GM23338 (cell line): ENCODE measurements around the gene PRPF40B.

Source experiments
- CTCF ChIP-seq, 2 experiments: fragments of 200-600 bp in 1 of 2; sonication (generic) in 1 of 2; conservative IDR thresholded peaks; 2 replicates each; pipeline versions ENCODE4 v1.5.1 to v1.6.1; 2016 to 2017; ENCODE audit warnings: antibody characterized with exemption in 2 of 2, low read depth in 2 of 2, mild to moderate bottlenecking in 2 of 2, moderate library complexity in 1 of 2
- EZH2 ChIP-seq: fragments of 200-600 bp; sonication (generic); IDR thresholded peaks from one replicate; pipeline ENCODE4 v1.8.0; 2017; ENCODE audit warnings: antibody characterized with exemption, mild to moderate bottlenecking, low read depth; ENCODE audit not compliant: unreplicated experiment
- EZH2phosphoT487 ChIP-seq: fragments of 200-600 bp; sonication (generic); IDR thresholded peaks from one replicate; pipeline ENCODE4 v1.8.1; 2018; ENCODE audit warnings: antibody characterized with exemption; ENCODE audit not compliant: unreplicated experiment
- JUNB ChIP-seq: IDR thresholded peaks from one replicate; pipeline ENCODE4 v1.6.1; 2016; ENCODE audit warnings: antibody characterized with exemption; ENCODE audit not compliant: unreplicated experiment
- POLR2AphosphoS5 ChIP-seq: IDR thresholded peaks from 2 replicates; pipeline ENCODE4 v1.6.1; 2016; ENCODE audit warnings: antibody characterized with exemption, low read depth
- ZNF114 ChIP-seq: fragments of 250-450 bp; sonication (Bioruptor Pico); IDR thresholded peaks from 2 replicates; pipeline ENCODE4 v1.5.0; 2020; ENCODE audit warnings: mild to moderate bottlenecking, moderate library complexity

GRCh38 chr12:49678711-49679110, 55.4 kb downstream of the PRPF40B start:
- no peak for TF ChIP-seq CTCF (conservative IDR thresholded peaks at IDR 0.05; ENCODE audit: low read depth in 2 of 2)
- no peak for TF ChIP-seq POLR2AphosphoS5
- TF ChIP-seq EZH2phosphoT487, result no peak
- no peak for TF ChIP-seq EZH2
- no peak for TF ChIP-seq ZNF114 (CRISPR knock-in tag)
- no peak for TF ChIP-seq JUNB
